ENCODE data around the gene GSK3B.
"Not testable (repeated sequence)": the region's sequence is repeated elsewhere in the genome, so short reads cannot be mapped to it uniquely, and the experiment has no call there.

The GSK3B gene

DNA sequence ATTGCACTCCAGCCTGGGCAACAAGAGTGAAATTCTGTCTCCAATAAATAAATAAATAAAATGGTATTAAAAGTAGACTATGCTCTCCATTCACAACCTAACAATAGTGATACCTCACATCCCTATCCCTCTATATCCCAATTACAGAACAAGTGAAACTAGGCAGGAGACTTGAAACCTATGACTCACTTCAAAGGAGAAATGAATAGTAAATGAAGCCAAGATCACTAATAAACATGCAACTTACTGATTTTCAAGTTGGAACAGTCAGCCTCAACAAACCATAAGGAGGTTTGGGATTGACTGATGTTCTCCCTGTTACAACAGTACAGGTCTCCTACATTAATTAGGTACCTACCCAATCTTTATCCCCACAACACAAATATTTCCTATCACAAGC is 103.4 kb downstream of the GSK3B start:
- no peak for DNase-seq

DNA sequence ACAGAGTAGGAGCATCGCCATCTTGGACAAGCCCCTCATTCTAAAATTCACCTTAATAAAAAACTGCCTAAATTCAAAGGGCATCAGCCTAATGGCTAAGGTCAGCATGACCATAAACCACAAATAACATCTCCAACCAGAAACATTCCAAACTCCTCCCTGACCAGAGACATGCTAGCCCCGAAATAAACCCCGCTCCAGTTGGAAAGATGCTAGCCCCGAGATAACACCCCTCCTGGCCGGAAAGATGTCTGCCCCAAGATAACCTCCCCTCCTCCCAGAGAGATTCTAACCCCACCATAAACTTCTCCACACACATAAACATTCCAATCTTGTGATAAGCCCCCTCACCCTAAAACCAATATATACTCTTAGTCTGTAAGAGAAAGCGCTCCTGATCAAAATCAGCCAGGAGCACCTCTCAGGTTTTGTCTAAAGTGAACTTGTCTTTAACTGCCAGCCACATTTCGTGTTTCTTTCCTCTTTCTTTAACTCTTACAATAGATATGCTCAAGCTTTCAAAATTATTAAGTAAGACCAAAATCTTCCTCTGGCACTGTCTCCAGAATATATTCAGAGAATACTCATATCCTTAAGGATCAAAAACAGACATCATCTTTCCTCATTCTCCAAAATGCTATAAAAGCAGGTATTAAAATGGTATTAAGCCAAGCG is 104.1 kb downstream of the GSK3B start:
- DNase-seq, result no peak

DNA sequence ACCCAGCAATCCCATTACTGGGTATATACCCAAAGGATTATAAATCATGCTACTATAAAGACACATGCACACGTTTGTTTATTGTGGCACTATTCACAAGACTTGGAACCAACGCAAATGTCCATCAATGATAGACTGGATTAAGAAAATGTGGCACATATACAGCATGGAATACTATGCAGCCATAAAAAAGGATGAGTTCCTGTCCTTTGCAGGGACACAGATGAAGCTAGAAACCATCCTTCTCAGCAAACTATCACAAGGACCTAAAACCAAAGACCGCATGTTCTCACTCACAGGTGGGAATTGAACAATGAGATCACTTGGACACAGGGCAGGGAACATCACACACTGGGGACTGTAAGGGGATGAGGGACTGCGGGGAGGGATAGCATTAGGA is 107.4 kb downstream of the GSK3B start:
- DNase-seq, result not testable (repeated sequence)

DNA sequence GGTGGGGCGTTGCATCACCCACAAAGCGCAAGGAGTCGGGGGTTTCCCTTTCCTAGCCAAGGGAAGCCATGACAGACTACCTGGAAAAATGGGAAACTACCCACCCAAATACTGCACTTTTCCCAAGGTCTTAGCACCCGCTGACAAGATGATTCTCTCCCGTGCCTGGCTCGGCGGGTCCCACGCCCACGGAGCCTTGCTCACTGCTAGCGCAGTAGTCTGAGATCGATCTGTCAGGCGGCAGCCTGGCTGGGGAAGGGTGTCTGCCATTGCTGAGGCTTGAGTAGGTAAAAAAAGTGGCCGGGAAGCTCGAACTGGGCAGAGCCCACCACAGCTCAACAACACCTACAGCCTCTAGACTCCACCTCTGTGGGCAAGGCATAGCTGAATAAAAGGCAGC is 112.9 kb downstream of the GSK3B start:
- no peak for DNase-seq

DNA sequence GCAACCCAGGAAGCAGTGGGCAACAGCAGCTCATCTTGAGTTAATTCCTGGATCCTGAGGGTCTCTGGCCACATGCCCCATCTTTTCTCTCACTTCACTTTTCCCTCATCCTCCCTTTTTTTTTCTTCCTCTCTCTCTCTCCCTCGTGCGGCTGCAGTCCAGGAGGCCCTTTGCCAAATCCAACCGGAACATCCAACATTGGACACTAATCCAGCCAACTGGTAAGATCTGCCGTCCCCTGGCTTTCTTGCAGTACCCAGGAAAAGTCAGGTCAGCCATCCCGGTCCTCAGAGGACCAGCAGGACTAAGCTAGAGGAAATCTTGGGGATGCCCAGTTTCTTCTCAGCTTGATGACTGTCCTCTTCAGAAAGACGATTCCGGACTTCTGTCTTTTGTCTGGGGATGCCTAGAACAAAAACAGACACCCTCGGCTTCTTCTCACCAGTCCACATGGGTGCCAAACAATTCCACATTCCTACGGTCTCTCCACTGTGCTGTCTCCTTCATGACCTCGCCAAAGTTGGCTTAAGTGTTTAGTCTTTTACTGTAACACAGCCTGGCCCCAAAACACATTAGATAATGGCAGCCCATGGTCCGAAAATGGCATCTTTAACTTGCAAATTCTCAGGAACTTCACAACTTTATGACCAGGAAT is 115.6 kb downstream of the GSK3B start:
- no peak for DNase-seq

DNA sequence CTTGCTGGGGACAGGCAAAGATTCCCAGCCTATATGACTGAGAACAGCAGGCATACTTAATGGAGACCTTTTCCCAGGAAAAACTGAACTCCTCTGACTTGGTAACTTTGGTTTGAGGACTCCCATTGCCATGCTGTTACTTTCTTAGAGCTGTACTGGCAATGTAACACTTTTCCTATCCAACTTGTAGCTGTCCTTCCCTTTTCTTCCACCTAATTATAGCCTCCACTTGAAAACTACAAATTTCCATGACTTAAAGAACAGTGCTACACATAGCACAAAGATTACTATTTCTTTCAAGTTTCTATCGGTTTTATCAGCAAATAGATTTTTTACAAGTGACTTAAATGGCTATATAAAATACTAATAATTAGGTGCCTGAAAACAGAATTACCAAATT is 116.9 kb downstream of the GSK3B start:
- DNase-seq, result no peak

DNA sequence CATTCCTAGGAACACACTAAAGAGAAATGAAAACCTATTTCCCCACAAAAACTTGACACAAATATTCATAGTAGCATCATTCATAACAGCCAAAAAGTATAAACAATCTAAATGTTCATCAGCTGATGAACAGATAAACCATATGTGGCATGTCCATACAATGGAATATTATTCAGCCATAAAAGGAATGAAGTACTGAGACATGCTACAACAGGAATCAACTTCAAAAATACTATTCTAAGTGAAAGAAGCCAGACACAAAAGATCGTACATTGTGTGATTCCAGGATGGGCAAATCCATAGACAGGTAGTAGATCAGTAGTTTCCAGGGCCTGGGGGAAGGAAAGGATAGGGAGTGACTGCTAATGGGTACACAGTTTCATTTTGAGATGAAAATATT is 118.0 kb downstream of the GSK3B start:
- no peak for DNase-seq

DNA sequence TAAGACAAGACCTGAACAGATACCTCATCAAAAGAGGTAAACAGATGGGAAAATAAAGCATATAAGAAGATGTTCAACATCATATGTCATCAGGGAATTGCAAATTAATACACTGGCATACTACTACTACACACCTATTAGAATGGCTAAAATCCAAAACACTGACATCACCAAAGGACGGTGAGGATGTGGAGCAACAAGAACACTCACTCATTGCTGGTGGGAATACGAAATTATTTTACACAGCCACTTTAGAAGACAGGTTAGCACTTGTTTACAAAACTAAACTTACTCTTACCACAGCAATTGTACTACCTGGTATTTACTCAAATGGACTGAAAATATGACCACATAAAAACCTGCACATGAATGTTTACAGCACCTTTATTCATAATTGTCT is 119.6 kb downstream of the GSK3B start:
- DNase-seq, result no peak

DNA sequence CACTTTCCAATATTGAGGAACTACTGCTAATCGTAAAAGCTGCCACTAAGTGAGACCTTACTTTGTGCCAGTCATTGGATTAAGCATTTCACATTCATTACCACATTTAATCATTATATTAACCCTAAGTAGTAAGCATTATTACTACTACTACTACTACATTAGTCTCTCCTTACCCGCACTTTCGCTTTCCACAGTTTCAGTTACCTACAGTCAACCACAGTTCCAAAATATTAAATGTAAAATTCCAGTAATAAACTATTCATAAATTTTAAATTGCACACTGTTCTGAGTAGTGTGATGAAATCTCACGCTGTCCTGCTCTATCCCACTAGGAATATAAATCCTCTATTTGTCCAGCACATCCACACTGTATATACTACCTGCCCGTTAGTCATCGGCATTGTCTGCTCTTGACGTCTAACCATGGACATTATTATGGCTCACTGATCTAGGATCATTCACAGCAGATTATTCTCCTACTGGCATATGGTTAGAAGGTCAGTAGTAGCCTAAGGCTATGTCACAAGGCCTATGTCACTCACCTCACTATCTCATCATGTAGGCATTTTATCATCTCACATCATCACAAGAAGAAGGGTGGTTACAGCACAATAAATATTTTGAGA is 121.1 kb downstream of the GSK3B start:
- no peak for DNase-seq

DNA sequence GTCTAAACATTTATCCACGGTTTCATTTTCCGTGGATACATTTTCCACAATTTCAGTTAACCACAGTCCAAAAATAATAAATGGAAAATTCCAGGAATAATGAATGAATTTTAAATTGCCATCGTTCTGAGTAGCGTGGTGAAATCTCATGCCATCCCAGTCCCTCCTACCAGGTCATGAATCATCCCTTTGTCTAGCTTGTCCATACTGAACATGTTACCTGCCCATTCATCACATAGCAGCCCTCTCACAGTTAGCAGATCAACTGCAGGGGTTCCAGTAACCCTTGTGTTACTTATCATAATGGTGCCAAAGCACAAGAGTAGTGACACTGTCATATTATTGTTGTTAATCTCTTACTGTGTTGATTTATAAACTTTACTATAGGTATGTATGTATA is 124.5 kb downstream of the GSK3B start:
- no peak for DNase-seq

DNA sequence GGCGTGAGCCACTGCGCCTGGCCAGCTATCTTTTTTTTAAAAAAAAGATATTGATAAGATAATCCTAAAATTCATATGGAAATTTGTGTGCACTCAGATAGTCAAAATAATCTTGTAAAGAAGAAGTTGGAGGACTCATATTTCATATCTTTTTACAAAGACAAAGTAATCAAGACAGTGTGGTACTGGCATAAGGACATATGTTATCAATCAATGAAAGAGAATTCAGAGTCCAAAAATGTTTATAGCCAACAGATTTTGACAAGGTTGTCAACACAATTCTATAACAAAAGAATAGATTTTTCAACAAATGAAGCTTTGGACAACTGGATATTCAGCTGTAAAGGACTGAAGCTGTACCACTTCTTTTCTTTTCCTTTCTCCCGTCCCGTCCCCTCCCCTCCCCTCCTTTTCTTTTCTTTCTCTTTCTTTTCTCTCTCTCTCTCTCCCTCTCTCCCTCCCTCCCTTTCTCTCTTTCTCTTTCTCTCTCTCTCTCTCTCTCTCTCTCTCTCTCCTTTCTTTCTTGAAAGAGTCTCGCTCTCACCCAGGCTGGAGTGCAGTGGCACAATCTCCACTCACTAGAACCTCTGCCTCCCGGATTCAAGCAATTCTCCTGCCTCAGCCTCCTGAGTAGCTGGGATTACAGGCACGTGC is 126.8 kb downstream of the GSK3B start:
- no peak for DNase-seq

DNA sequence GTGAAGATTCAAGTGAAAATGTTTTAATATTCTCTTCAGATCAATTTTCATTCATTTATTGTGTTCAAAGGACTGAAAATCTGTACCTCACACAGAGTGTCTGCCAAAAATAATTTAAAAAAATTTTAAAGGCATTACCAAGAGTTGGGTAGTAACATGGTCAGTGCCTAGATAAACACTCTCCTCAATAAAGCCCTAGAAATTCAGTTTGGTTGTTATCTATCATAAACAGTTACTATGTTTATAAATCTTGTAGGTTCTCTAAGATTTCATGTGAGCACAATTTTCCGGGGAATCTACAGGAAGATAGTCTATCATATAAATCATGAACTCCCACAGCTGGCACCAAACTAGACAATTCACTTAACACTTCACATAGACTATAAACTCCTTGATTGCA is 128.6 kb downstream of the GSK3B start:
- DNase-seq, result no peak

DNA sequence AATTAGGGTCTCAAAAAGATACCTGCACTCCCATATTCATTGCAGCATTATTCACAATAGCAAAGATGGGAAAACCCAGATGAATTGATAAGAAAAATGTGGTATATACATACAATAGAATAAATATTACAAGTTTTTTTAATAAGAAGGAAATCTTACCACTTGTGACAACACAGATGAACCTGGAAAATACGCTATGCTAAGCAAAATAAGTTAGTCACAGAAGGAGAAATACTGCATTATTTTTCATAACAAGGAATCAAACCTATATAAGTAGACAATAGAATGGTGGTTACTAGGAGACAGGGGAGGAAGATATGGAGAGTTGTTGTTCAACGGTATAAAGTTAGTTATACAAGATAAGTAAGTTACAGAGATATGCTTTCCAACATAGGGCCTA is 130.0 kb downstream of the GSK3B start:
- DNase-seq, result no peak

DNA sequence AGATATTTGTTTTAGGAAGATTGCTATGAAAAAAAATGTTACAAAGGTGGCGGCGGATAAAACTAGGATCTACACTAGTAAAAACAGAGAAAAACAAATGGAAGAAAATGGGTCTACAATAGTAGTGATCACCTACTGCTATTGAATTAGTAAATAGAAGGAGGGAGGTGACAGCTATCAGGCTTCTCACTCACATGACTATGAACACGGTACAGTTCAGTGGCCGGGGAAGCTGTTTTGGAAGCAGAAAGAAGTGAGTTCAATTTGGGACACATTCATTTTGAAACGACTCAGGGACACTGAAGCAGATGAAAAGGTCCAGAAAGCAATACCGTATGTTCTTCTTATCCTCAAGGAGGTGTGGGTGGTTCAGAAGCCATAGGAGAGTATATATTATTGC is 138.3 kb downstream of the GSK3B start:
- no peak for DNase-seq

DNA sequence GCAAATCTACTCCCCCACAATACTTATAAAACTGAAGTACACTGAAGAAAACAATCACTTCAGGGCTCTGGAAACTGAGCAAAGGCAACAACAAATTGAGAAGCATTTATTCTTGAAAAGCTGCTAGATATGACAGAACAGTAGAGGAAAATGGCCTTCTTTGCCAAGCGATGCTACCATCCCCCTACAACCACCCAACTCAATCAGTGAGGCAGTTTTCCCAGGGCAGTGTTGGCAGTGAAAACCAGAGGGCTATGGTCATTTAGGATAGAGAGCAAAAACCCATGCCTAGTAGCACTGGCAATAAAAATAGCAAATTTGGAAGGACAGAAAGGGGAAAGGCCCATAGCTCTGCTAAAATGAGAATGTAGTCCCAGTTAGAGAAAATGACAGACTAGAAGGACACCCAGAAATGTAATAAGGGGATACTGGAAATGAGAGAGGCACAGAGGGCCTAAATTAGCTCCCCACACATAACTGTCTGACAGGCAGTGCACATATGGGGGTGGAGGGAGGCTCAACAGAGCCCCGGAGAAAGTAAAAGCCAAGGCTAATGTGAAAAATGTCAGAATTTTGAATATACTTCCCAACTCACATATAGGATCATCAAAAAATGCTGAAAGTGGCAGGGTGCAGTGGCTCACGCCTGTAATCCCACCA is 143.5 kb downstream of the GSK3B start:
- DNase-seq, result no peak

DNA sequence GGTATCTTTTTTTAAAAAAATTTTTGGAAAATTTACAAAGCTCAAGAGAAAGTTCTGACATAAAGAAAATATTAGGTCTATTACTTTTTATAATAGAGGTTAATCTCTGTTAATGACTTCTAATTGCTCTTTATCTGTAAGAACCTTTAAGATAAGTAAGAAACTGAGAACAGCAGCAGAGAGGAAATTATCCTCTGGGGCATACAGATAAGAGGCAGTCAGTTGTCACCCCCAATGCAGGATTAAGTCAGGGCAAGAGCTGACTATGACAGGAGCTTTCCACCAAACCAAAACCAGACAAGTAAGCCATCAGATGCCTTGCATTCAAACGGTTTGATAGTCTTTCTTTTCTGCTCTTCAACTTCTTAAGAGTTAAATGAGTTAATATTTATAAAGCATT is 149.0 kb downstream of the GSK3B start:
- DNase-seq, result no peak

DNA sequence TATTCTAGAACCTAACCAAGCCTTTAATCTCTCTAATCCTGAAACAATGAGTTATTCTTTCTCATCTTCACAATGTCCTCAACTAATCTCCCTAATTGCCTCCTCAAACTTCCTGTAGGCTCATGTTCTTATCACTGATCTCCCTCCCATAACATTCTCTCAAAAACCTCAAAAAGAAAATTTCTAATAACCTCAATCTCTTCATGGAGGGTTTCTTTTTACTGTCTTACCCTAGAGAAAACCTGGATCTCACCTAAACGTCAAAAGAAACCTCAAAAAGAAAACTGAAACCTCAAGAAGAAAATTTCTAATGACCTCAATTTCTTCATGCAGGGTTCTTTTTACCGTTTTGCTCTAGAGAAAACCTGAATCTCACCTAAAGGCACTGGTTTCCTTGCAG is 150.2 kb downstream of the GSK3B start:
- no peak for DNase-seq

DNA sequence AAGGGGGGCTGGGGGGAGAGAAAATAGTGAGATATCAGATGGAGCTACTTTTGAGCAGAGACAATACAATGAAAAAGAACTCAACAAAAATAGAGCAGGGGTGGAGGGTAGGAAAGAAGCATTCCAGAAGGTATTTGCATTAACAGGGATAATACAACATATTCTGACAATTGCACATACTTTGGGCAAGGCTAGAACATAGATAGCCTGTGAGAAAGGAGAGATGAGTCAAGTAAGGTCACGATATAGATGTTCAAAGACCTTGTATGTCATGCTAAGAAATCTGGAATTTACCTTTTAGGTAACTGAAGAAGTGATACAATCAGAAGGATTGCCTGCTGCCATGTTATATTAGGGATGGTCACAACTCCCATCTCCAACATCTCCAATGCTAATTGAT is 155.2 kb downstream of the GSK3B start:
- DNase-seq, result no peak

DNA sequence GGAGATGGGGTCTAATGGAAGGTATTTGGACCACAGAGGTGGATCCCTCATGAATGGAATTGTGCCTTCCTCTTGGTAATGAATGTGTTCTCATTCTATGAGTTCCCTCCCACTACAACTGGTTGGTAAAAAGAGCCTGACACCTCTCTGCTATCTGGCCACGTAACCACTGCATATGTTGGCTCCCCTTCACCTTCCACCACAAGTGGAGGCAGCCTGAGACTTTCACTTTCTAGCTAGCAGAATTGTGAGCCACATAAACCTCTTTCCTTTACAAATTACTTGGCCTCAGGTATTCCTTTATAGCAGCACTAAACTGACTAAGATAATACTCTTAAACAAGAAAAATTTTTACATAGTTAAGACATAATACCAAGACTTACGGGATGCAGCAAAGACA is 157.0 kb downstream of the GSK3B start:
- DNase-seq, result no peak

DNA sequence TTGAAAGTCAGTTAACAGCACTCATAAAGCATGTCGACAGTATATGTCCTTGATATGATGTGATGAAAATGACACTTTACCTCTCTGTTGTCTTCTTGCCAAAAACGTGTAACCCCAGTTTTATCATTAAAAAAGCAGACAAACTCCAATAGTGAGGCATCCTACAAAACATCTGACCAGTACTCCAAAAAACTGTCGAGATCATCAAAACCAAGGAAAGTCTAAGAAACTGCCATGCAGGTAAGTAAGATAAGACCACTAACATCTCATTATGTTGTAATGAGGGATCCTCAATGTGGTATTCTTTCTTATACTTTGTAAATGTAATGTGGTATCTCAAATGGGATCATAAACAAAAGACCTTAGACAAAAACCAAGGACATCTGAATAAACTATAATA is 160.0 kb downstream of the GSK3B start:
- no peak for DNase-seq

DNA sequence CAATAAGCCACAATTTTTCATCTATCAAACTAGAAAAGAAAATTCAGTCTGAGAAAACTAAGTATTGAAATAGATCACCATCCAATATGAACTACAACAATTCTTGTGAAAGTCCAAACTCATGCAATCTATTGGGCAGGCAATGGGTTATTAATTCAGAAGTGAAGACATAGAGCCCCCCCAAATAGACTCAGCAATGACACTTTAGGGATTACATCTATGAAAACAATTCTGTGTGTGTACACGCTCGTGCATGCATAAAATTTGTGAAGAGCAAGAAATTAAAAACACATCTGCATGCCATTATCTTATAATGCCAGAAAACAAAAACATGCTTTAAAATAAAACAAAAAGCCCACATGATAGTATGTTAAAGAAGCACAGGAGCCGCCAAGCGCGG is 161.0 kb downstream of the GSK3B start:
- DNase-seq, result no peak

DNA sequence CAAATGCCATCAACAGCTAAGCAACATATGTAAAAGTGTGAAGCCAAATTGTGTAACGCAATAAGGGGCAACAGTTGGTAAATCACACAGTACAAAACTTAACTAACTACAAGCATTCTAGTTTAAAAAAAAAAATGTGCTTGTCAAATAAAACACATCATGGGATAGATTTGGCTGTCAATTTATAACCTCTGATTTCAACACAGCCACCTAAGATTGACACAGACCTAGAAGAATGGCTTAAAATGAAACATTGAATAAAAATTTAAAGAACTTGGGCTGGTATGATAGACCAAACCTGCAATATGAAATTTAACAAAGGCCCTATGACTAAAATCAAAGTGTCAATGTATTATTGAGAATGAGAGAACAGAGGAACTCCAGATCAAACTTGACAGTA is 164.0 kb downstream of the GSK3B start:
- DNase-seq, result no peak

DNA sequence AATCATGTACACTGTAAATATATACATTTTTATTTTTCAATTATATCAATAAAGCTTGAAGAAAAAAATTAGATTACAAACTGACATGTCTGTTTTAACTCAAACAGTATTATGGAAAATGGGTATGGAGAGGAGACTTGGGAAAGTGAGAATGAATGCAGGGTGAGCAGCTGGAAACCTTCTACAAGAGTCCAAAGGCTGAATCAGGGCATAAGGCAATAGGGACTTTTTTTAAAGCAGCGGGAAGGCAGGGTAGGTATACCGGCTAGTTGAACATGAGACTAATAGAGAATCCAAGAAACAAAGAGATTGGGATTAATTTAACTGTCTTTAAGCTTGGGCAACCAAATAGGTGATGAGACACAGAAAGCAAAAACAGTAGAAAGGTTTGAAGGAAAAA is 167.1 kb downstream of the GSK3B start:
- no peak for DNase-seq
